Left ventricle myocardium superior (tissue), 1 donor: Measurements from ENCODE around the gene POGK. TPM values are rescaled to one million over a fixed set of nuclear protein-coding genes. Genes with fewer than 3 reads are reported as not detected.
"Not testable (repeated sequence)": the region's sequence is repeated elsewhere in the genome, so short reads cannot be mapped to it uniquely, and the experiment has no call there.

Source experiments
- ATAC-seq: fragments of 200-7000 bp; cut with Tn5 transposase; one replicate; pipeline ENCODE4 v1.9.1; 2020; ENCODE audit warnings: mild to moderate bottlenecking, moderate library complexity
- DNase-seq: peaks from one replicate; pipeline ENCODE4 v3.0.0-alpha.2; 2020
- intact Hi-C: fragments of 100-400 bp; cut with micrococcal nuclease; formaldehyde crosslinking; loops from one replicate; pipeline ENCODE4 v1.11.0; 2022
- long read RNA-seq: library from polyadenylated mRNA; unstranded; transcript quantifications from one replicate; pipeline ENCODE4 v2.0.0, GENCODE V29; 2021
- total RNA-seq: library from RNA; stranded (reverse); fragmentation: NEBNext Ultra II Directional; extraction: Animal tissue kit (Norgen Biotek cat#: 25700); gene quantifications from one replicate; pipeline ENCODE4 v1.2.1, GENCODE V29; 2021
- donor health status: DM: no; HTN: yes; CAD: no; lungs with severe emphysema.

POGK gene, protein sequence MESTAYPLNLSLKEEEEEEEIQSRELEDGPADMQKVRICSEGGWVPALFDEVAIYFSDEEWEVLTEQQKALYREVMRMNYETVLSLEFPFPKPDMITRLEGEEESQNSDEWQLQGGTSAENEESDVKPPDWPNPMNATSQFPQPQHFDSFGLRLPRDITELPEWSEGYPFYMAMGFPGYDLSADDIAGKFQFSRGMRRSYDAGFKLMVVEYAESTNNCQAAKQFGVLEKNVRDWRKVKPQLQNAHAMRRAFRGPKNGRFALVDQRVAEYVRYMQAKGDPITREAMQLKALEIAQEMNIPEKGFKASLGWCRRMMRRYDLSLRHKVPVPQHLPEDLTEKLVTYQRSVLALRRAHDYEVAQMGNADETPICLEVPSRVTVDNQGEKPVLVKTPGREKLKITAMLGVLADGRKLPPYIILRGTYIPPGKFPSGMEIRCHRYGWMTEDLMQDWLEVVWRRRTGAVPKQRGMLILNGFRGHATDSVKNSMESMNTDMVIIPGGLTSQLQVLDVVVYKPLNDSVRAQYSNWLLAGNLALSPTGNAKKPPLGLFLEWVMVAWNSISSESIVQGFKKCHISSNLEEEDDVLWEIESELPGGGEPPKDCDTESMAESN
- 15.6 TPM for total RNA-seq
- long read RNA-seq, full-length matches to known transcripts, result 9 of 31 reads
- long read RNA-seq, partial matches to known transcripts, result 7 of 31 reads
- long read RNA-seq, other reads (novel, unspliced or antisense), result 15 of 31 reads

DNA sequence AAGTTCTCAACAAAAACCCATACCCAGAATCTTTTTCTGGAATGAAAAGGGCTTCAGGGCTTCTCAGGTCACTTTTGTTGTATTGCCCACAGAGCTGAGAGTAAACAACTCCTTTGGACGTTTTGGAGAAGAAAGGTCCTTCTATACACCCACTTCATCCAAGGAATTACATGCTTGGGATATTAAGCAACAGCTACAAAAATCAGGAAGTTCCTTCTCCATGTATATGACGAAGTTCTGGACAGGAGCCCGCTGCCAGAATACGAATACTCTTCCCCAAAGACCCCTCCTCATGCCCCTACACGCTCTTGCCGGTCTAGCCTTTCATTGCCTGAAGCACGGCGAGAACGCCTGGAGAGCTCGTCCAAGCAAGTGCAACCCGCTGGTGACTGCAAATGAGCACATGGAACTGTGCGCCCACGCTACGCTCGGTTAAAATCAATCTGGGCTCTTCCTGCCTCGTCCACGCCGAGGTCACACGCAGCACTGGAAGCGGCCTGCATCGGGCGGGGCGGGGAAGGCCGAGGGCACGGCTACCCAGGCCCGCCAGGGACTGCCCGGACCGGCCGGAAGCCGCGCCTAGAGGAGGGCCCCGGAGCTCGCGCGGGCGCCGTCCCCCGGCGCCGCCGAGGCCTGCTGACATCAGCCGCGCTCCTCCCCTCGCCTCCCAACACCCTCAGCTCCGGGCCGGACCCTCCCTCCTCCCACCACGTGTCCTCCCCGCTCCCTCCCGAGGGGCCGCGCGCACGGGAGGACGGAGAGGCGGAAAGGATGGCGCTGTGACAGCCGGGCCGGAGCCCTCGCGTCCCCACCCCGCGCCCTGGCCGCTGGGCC, at the start of gene POGK:
Gene POGK (plus strand): TSS at position 710 of the 834 bp plus-strand sequence. CDS start 1,482 bp downstream, outside the sequence.
- ATAC-seq (peak; percentile 95), DNase-seq (peak; percentile 96)
- intact Hi-C loops, result loop anchor here (2.0 kb wide), 1 partner anchor 38 kb away; the partner anchor contains the start of gene TADA1

DNA sequence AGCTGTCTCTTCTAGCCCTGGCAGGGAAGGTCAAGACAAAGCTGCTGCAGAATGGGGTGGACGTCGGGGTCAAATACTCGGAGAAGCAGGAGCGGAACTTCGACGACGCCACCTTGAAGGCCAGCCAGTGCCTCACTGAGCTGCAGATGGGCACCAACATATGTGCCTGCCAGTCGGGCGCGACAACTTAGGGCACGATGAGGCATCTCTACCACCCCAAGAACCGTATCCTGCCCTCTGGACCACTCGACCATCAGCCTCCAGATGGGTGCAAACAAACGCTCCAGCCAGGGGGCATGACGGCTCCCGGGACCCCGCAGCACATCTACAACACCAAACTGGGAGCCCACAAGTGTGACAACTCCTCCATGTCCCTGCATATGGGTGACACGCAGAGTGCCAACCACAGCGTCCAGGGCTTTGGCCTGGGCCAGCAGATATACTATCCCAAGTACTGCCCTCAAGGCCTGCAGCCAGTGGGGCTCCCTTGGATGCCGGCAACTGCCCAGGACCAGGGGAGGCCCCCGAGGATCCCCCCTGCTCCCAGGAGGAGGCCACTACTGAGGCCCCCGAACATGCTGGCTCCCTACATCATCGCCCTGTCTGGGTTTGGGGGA, 42.5 kb upstream of the POGK start:
- intact Hi-C loops, result no loop called here
- DNase-seq (no peak), ATAC-seq (no peak)

DNA sequence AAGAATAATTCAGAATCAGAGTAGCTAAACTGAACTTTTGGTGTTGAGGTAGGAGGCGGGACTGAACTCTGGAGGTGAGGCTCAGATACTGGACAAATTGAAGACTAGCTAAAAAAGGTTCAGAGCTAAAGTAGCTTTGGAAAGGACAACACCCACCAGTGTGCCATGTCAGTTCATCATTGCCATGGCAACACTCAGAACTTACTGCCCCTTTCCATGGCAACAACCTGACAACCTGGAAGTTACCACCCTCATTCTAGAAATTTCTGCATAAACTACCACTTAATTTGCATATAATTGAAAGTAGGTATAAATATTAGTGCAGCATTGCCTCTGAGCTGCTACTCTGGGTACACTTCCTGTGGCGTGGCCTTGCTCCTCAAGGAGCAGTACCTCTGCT, 30.3 kb upstream of the POGK start:
- DNase-seq, result no peak
- intact Hi-C loops, result no loop called here
- no peak for ATAC-seq

DNA sequence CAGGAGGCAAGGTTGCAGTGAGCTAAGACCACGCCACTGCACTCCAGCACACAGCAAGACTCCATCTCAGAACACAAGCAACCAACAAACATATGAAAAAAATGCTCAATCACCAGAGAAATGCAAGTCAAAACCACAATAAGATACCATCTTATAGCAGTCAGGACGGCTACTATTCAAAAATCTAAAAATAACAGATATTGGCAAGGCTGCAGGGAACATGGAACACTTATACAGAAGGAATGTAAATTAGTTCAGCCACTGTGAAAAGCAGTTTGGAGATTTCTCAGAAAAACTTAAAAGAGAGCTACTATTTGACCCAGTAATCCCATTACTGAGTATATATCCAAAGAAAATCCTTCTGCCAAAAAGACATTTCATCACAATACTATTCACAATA, 27.6 kb upstream of the POGK start:
- ATAC-seq (no peak), DNase-seq (no peak)
- intact Hi-C loops, result no loop called here

DNA sequence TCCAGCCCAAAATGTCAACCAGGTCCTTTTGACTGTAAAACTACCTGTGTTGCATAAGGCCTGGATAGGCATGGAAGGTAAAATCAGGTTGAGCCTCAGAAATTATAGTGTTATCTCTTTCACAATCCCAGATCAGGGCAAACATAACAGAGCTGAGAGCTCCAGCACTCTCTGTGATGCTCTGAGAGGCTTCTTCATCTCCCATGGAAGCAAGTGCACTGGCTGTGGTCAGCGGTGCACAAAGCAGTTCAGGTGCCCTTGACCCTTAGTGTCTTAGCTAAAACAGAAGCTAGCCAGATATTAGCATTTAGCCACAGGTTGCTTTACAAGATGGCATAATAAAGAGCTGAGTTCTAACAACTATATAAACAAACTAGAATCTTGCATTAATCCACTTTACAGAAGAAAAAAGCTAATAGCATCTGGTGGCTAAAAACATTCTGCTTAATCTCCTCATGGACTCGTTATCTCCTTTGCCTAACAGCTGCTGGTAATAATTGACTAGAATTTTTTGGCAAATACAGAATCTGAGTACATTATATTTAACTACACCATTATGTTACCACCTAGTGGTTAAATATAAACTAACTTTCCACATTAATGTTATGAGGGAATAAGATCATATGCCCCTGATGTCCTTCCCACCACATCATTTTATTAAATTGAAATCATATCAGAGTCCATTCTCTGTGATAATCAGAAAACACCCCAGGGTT, 25.6 kb upstream of the POGK start:
- no peak for DNase-seq
- intact Hi-C loops, result no loop called here
- no peak for ATAC-seq

DNA sequence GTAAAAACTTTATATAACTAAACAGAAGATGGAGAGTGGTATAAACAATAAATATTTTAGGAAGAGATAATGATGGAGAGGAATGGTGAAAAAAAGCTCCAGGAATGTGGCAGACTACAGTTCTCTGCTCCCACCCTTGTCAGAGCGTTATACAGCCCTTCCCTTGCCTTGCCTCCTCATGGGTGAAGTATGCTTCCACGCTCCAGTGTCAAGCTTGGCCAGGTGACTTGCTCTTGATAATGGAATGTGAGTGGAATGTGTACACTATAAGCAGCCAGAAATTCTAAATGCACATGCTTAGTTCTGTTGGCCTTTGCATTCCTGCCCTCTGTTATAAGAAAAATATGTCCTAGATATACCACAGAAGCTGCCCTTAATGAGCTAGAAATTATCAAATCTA, 24.7 kb upstream of the POGK start:
- DNase-seq, result no peak
- peak; percentile 64 for ATAC-seq
- intact Hi-C loops, result no loop called here

DNA sequence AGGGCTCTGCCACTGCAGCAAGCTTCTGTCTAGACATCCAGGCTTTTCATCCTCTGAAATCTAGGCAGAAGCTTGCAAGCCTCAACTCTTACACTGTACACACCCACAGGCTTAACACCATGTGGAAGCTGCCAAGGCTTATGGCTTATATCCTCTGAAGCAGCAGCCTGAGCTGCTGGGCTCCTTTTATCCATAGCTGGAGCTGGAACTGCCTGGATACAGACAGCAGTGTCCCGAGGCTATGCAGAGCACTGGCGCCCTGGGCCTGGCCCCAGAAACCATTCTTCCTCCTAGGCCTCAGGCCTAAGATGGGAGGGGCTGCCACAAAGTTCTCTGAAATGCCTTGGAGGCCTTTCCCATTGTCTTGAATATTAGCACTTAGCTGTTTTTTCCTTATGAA, 19.3 kb upstream of the POGK start:
- no peak for DNase-seq
- ATAC-seq, result no peak
- intact Hi-C loops, result no loop called here

DNA sequence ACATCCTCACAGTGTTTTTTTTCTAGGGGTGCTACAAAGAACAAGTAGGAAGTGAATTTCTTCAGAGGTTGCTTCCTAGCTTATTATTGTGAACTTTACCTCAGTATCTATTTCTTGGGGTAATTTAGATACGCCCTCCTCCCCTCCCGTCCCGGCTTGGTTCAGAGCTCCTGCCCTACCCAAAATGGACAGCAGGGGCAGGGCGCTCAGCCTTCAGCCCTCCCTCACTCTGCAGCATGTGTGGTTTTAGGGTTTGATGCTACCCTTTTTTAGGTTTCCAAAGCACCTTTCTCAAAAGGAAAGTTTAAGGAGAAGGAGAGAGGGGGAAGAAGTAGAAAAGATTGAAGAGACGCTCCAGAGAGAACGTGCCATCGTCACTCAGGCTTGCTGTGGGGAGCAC, 16.9 kb upstream of the POGK start:
- intact Hi-C loops, result no loop called here
- ATAC-seq, result no peak
- no peak for DNase-seq

DNA sequence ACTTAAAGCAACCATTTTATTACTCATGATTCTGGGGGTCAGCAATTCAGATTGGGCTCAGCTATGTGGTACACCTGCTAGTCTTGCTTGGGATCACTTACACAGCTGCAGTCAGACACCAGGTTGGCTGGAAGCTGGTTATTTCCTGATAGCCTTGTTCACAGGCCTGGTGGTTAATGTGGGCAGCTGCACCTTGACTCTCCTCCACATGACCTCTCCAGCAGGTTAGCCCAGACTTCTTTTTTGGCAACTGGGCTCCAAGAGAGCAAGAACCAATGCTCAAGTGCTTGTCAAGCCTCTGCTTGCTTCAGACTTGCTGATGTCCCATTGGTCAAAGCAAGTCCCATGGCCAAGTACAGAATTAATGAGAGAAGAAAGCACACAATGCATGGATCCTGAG, 11.8 kb upstream of the POGK start:
- no peak for ATAC-seq
- intact Hi-C loops, result no loop called here
- DNase-seq, result no peak

DNA sequence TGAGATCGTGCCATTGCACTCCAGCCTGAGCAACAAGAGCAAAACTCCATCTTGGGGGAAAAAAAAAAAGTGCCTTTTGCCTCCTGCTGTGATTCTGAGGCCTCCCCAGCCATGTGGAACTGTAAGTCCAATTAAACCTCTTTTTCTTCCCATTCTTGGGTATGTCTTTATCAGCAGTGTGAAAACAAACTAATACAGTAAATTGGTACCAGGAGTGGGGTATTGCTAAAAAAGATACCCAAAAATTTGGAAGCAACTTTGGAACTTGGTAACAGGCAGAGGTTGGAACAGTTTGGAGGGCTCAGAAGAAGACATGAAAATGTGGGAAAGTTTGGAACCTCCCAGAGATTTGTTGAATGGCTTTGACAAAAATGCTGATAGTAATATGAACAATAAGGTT, 9.5 kb upstream of the POGK start:
- ATAC-seq, DNase-seq, intact Hi-C loops: not testable (repeated sequence)

DNA sequence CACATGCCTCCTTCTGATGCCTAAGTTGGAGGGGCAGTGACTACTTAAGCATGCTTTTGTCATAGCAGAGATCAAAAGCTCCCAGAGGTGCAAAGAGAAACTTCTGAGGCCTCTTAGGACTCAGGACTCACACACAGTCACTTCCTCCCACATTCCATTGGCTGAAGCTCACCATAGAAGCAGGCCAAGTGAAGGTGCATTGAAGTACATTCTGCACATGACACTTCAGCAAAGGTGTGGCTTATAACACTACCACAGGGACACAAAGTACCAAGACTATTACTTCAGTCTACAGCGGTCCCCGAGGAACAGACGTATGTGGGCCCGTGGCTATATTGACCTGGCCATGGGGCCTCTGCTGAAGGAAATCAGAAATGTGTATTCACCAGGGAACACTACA, 2.5 kb upstream of the POGK start:
- no peak for ATAC-seq
- DNase-seq, result no peak
- intact Hi-C loops, result no loop called here

DNA sequence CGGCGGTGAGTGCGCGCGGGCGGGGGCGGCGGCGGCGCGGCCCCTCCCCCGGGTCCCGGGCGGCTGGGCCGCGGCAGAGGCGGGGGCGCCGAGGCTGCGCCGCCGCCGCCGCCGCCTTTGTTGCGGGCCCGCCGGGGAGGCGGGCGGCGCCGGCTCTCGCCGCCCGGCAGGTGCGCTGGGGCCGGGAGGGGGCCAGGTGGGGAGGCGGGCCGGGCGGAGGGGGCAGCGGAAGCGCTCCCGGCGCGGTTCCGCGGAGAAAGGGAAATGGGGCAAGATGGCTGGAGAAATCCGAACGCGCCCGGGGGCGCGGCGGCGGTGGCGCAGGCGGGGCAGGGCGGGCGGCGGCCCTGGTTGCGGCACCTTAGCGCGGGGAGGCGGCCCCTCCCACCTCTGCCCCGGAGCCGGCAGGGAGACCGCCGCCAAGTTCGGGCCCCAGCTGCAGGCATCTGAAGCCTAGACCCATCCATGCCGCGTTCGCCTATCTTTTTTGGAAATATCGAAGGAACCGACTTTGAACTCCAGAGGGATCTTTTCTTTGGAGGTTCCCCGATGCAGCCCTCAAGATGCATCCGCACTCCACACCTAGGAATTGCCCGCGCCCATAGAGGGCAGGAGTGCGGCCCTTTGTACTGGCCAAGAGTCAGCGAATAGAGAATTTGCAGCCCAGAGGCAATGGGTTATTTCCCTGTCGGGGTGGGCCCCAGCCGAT, 479 bp downstream of the POGK start:
- intact Hi-C loops, result loop anchor here (2.0 kb wide), 1 partner anchor 37 kb away; the partner anchor contains the start of gene TADA1
- DNase-seq (peak; percentile 79), ATAC-seq (peak; percentile 29)

DNA sequence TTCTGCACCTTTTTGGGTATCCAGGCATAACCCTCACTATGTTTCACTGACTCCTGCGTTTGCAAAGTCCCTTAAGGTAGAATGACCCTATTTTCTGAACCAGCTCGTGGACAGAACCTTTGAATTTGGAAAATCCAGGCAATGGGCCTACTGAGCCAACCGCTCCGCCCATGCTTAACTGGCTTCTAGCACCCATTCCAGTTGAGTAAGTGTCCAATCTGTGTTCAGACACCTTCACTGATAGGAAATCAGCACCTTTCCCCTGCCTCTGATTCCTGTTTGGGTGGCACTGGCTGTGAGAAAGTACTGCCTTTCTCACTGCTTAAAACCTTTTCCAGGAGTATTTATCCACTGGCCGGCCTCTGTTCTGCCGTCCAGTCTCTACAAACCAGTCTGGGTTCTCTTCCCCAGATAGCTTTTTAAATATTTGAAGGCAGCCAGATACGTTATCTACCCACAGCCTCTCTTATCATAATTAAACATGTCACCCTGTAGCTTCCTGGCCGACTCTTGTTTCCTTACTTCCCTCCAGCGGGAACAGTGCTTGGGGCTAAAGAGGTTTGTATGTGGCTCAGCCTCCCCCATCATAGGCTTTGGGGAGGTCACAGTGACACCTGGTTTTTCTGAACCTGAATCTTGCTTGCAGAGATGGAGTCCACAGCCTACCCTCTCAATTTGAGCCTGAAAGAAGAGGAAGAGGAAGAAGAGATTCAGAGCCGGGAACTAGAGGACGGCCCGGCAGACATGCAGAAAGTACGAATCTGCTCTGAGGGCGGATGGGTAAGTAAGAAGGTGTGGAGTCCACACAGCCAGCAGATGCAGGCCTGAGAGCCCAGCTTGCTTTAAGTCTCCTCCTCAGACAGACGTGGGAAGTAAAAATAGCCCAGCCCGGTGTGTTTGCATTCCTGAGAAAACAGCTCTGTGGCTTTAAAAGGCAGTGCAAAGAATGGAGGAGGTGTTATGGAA, 1.3 kb downstream of the POGK start:
- intact Hi-C loops, result no loop called here
- ATAC-seq (peak; percentile 29), DNase-seq (no peak)

DNA sequence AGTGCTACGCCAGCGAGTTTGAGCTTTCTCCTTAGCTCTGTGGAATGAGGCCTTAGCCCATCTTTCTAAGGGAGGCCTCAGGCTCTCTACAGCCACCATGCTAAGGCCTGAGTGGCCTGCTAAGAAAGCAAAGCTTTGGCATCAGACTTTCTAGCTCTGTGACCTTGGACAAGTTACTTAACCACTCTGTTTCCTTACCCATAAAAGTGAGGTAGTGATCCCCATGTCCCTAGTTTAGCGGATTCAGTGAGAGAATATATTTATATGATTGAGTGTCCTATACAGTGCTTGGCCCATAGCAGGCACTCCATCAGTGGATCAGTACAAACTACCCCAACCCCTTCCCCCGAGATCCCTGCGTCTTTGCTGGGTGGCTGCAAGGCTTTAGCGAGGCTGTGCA, 4.0 kb downstream of the POGK start:
- no peak for DNase-seq
- intact Hi-C loops, result no loop called here
- ATAC-seq, result no peak

DNA sequence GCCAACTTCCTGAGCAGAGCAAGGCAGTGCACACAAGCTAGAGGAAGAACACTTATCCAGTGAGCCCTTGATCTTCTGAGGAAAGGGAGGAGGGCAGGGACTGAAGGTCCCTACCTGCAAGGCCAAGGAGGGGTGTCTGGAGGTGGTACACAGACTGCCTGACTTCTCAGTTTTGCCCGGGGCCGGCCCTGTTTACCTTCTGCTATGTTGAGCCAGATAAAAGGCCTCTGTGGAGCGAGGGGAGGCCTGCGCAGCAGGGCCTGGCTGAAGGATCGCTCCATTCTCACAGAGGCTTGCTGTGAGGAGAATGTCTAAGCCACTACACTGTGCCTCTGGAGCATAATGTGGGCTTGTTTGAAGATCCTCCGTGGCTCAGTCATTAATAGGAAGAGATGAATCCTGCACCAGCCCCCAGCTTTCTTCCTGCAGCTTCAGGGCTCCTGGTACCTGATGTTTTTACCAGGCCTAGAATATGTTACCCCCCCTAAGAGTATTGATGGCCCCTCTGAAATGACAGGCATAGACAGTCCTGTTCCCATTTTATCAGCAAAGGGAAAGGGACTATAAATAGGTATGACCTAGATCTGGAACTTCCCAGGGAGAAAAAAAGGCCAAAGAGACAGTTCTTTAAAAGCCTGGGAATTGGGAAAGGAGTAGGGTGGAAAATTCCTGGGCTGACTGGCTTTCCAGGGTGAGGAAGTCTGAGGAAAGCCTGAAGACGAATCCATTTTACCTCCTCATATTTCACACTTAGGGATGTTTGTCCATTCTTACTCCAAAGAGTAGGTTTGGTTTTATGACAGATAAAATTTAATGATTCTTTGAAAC, 4.7 kb downstream of the POGK start:
- ATAC-seq (peak; percentile 27), DNase-seq (no peak)
- intact Hi-C loops, result no loop called here

DNA sequence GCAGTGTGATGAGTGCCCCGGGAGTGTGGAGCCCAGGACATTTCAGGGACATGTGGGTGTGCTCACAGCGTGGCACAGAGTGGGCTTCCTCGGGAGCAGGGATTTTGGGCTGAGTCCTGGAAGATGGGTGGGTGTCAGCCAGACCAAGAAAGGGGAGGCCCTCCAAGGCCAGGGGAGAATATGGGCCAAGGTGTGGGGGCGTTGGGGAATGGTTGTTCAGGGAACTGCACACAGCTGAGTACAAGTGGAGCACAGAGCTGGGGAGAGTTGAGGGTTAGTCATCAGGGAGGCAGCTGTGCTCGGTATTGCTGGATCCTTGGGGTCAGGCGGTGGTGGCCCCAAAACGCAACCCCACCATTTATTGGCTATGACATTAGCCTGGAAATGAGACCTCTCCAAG, 5.5 kb downstream of the POGK start:
- DNase-seq (no peak), ATAC-seq (no peak)
- intact Hi-C loops, result no loop called here
